GM12873 (cell line): ENCODE data around the gene GALNT18.

ENCODE experiments used
- CTCF ChIP-seq: IDR thresholded peaks from 2 replicates; pipeline ENCODE4 v1.5.1; 2012; ENCODE audit warnings: low read depth, mild to moderate bottlenecking, moderate library complexity, low read length, control low read depth; ENCODE audit not compliant: insufficient read depth; ENCODE audit errors: missing control alignments

Gene GALNT18

GRCh38 chr11:11476499-11476898 is 145.3 kb downstream of the GALNT18 start:
- TF ChIP-seq CTCF = no peak

GRCh38 chr11:11472106-11472505 is 149.7 kb downstream of the GALNT18 start:
- no peak for TF ChIP-seq CTCF

- no peak for TF ChIP-seq CTCF
These were observed 150.6 kb downstream of the GALNT18 start for GRCh38 chr11:11471201-11471600.

- no peak for TF ChIP-seq CTCF
These were observed 152.9 kb downstream of the GALNT18 start for GRCh38 chr11:11468954-11469353.

GRCh38 chr11:11467312-11467711 is 154.5 kb downstream of the GALNT18 start:
- no peak for TF ChIP-seq CTCF

GRCh38 chr11:11464555-11464954 is 157.2 kb downstream of the GALNT18 start:
- TF ChIP-seq CTCF = no peak

- no peak for TF ChIP-seq CTCF
These were observed 158.4 kb downstream of the GALNT18 start for GRCh38 chr11:11463405-11463804.
